Endothelial cell of umbilical vein (primary cell): Measurements from ENCODE around the gene RBBP4. TPM values are rescaled to one million over a fixed set of nuclear protein-coding genes. Genes with fewer than 3 reads are reported as not detected.
A peak's percentile ranks its signal among the peaks of the same experiment; 100 is the strongest.

ENCODE experiments used
- BruUV-seq: library from RNA; stranded (reverse); fragments of 400-500 nt; replicated peaks from 2 replicates; lab custom pipeline; 2021; lab: Mats Ljungman, UMichigan
- CTCF ChIA-PET: fragments of 300-600, 350-600 bp; sonication (Branson Sonifier 250); formaldehyde crosslinking; loops from one replicate; lab custom pipeline; 2021; ENCODE audit warnings: antibody characterized with exemption, inconsistent platforms; lab: Charles Lee
- POLR2A ChIA-PET: fragments of 300-600, 350-600 bp; sonication (Branson Sonifier 250); formaldehyde crosslinking; loops from one replicate; lab custom pipeline; 2021; ENCODE audit warnings: antibody characterized with exemption, inconsistent platforms; lab: Charles Lee
- DNase-seq: peaks from one replicate; pipeline ENCODE4 v3.0.0-alpha.2; 2011; ENCODE audit warnings: low read depth, low spot score
- FAIRE-seq: peaks from 2 replicates; lab custom pipeline; 2011; peaks lifted over from hg19 to GRCh38; lab: Jason Lieb, UNC
- H2AFZ ChIP-seq: 2 replicates; pipeline ENCODE4 v1.6.0; 2012; ENCODE audit warnings: low read depth, low read length, control low read depth, inconsistent platforms
- H3K27ac ChIP-seq: 2 replicates; pipeline ENCODE4 v1.5.1; 2011; ENCODE audit warnings: low read depth, mild to moderate bottlenecking, control low read depth, low read length, moderate library complexity; ENCODE audit not compliant: insufficient read depth
- H3K27me3 ChIP-seq, 2 experiments: 2 replicates each; pipeline versions ENCODE4 v1.6.0 to v1.6.1; 2011; ENCODE audit warnings: low read length in 2 of 2, mixed read lengths in 1 of 2; ENCODE audit not compliant: control insufficient read depth in 2 of 2, insufficient read depth in 2 of 2
- H3K36me3 ChIP-seq, 2 experiments: 2 replicates in 1 of 2; 3 replicates in 1 of 2; pipeline ENCODE4 v1.5.1; 2011; ENCODE audit warnings: low read length in 2 of 2, mild to moderate bottlenecking in 1 of 2, moderate library complexity in 1 of 2; ENCODE audit not compliant: control insufficient read depth in 2 of 2, insufficient read depth in 2 of 2; ENCODE audit errors: extremely low read depth in 1 of 2
- H3K4me1 ChIP-seq: 3 replicates; pipeline ENCODE4 v1.5.1; 2011; ENCODE audit warnings: mild to moderate bottlenecking, low read length; ENCODE audit not compliant: control insufficient read depth, insufficient read depth; ENCODE audit errors: extremely low read depth
- H3K4me2 ChIP-seq: 2 replicates; pipeline ENCODE4 v1.6.1; 2011; ENCODE audit warnings: low read length, control low read depth, mixed read lengths; ENCODE audit not compliant: insufficient read depth
- H3K4me3 ChIP-seq, 3 experiments: fragments of 200-600 bp in 1 of 3; sonication (generic), shearing (Covaris generic) in 1 of 3; replicated peaks in 1 of 3; 2 replicates each; pipeline ENCODE4 v1.5.1; 2011 to 2016; ENCODE audit warnings: control low read depth in 3 of 3, low read length in 3 of 3, mild to moderate bottlenecking in 2 of 3, inconsistent platforms in 1 of 3, low read depth in 1 of 3, moderate library complexity in 1 of 3; ENCODE audit not compliant: insufficient read depth in 1 of 3
- H3K79me2 ChIP-seq: 2 replicates; pipeline ENCODE4 v1.6.0; 2012; ENCODE audit warnings: low read length, inconsistent platforms; ENCODE audit not compliant: control insufficient read depth, insufficient read depth
- H3K9ac ChIP-seq: replicated peaks from 2 replicates; pipeline ENCODE3; 2011; ENCODE audit warnings: low read length, control low read depth; ENCODE audit not compliant: insufficient read depth; ENCODE audit errors: extremely low read depth
- H3K9me1 ChIP-seq: replicated peaks from 3 replicates; pipeline ENCODE4 v1.6.0; 2011; ENCODE audit warnings: mild to moderate bottlenecking, low read length; ENCODE audit not compliant: control insufficient read depth, insufficient read depth; ENCODE audit errors: extremely low read depth
- H3K9me3 ChIP-seq: replicated peaks from 2 replicates; pipeline ENCODE4 v1.5.1; 2012; ENCODE audit warnings: low read length, inconsistent platforms; ENCODE audit not compliant: control insufficient read depth, insufficient read depth
- H4K20me1 ChIP-seq: replicated peaks from 2 replicates; pipeline ENCODE3; 2011; ENCODE audit warnings: mild to moderate bottlenecking, low read length; ENCODE audit not compliant: control insufficient read depth, insufficient read depth; ENCODE audit errors: extremely low read depth
- EZH2 ChIP-seq: IDR thresholded peaks from 2 replicates; pipeline ENCODE4 v1.6.1; 2012; ENCODE audit warnings: borderline replicate concordance, low read depth, mild to moderate bottlenecking, moderate library complexity, low read length, inconsistent platforms; ENCODE audit not compliant: severe bottlenecking
- FOS ChIP-seq: IDR thresholded peaks from 2 replicates; pipeline ENCODE4 v1.6.1; 2011; ENCODE audit warnings: mild to moderate bottlenecking, low read length, moderate library complexity, borderline replicate concordance; ENCODE audit not compliant: insufficient read depth
- GATA2 ChIP-seq: IDR thresholded peaks from 2 replicates; pipeline ENCODE4 v1.7.0; 2011; ENCODE audit warnings: low read depth, mild to moderate bottlenecking, moderate library complexity, mixed read lengths, low read length; ENCODE audit not compliant: insufficient read length, insufficient read depth
- JUN ChIP-seq: IDR thresholded peaks from 2 replicates; pipeline ENCODE4 v1.6.1; 2011; ENCODE audit warnings: borderline replicate concordance, low read depth; ENCODE audit not compliant: insufficient read length, insufficient read depth
- MYC ChIP-seq: IDR thresholded peaks from one replicate; pipeline ENCODE4 v1.6.1; 2011; ENCODE audit warnings: mild to moderate bottlenecking, low read depth, low read length
- POLR2A ChIP-seq: IDR thresholded peaks from 2 replicates; pipeline ENCODE4 v1.6.1; 2012; ENCODE audit warnings: low read depth, mild to moderate bottlenecking, control low read depth, low read length
- POLR2AphosphoS5 ChIP-seq: IDR thresholded peaks from 2 replicates; pipeline ENCODE4 v1.6.1; 2012; ENCODE audit warnings: low read depth, mild to moderate bottlenecking, control low read depth, low read length, moderate library complexity; ENCODE audit not compliant: insufficient read depth
- dilution Hi-C: fragments of 300-500 bp; cut with MboI; formaldehyde crosslinking; loops from one replicate; pipeline ENCODE4 v1.15.0; 2019; ENCODE audit warnings: low sequenced_read_pairs; ENCODE audit not compliant: extremely low pct_ligation_motif_present
- intact Hi-C: fragments of 100-400 bp; cut with micrococcal nuclease; formaldehyde crosslinking; loops from one replicate; pipeline ENCODE4 v1.10.0; 2022
- polyA plus RNA-seq, 4 experiments: library from polyadenylated mRNA; depleted of rRNA in 3 of 4; stranded (reverse) in 3 of 4; unstranded in 1 of 4; fragments of >200 nt; gene quantifications; 2 replicates each; pipeline versions ENCODE4 v1.2.1 to v1.2.3, GENCODE V29; 2011 to 2012; ENCODE audit warnings: missing spikeins in 1 of 4
- total RNA-seq: library from RNA; stranded (reverse); gene quantifications from 2 replicates; pipeline ENCODE4 v1.2.3, GENCODE V29; 2021
- TF ChIP-seq, protein P1 (sequence below), 2 donors: IDR thresholded peaks; 1 replicate in 1 of 2; 2 replicates in 1 of 2; pipeline ENCODE4 v1.5.1; 2011; ENCODE audit warnings: low read length in 2 of 2, mild to moderate bottlenecking in 2 of 2, moderate library complexity in 2 of 2, control low read depth in 1 of 2, inconsistent platforms in 1 of 2, low read depth in 1 of 2; ENCODE audit not compliant: insufficient read depth in 1 of 2; ENCODE audit errors: extremely low read depth in 1 of 2
- TF ChIP-seq, protein P2 (sequence below): IDR thresholded peaks from 2 replicates; pipeline ENCODE4 v1.6.1; 2011; ENCODE audit not compliant: insufficient read depth, insufficient read length

The RBBP4 gene
- total and polyA plus RNA-seq, 2 donors (not counting 3 experiments of a cell fraction or from before 2014, with no cell fraction given) = 84.9 to 241 TPM

DNA sequence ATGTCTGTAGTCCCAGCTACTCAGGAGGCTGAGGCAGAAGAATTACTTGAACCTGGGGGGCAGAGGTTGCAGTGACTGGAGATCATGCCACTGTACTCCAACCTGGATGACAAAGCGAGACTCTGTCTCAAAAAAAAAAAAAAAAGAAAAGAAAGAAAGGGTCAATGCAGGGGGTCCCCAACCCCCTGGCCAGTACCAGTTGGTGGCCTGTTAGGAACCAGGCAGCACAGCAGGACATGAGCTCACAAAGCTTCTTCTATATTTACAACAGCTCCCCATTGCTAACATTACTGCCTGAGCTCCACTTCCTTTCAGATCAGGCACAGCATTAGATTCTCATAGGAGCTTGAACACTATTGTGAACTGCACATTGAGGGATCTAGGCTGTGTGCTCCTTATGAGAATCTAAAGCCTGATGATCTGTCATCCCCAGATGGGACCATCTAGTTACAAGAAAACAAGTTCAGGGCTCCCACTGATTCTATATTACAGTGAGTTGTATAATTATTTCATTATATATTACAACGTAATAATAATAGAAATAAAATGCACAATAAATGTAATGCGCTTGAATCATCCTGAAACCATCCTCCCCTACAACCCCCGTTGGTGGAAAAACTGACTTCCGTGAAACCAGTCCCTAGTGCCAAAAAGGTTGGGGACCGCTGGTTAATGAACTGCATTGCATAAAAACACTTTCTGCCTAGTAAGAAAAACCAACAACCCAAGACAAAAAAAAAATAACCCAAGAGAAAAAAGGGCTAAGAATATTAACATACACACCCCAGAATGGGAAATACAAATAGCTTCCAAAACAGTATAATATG, 3.5 kb upstream of the RBBP4 start:
- H3K9ac ChIP-seq = no peak overlapping the region
- H3K9me1 ChIP-seq = no peaks in the 10 kb centered on the region
- no peak overlapping the region for H2AFZ ChIP-seq
- H3K79me2 ChIP-seq = peaks cover 49% of the 10 kb centered on the region
- no peak for TF ChIP-seq MYC
- TF ChIP-seq FOS = no peak
- dilution Hi-C loops (no loop called here), intact Hi-C loops (no loop called here)
- DNase-seq = no peak
- H3K27ac ChIP-seq = no peak overlapping the region
- POLR2A ChIA-PET = interaction anchor here (0.6 kb wide), 1 partner anchor 140 kb away, joined by 4 read pairs; no protein-coding TSS in a partner anchor
- no peak for FAIRE-seq
- no peak overlapping the region for H3K4me2 ChIP-seq
- H3K9me3 ChIP-seq = no peaks in the 10 kb centered on the region
- H3K36me3 ChIP-seq = no peaks in the 10 kb centered on the region
- BruUV-seq = no TSS peak
- no peak overlapping the region for H3K4me3 ChIP-seq
- no peaks in the 10 kb centered on the region for H4K20me1 ChIP-seq
- CTCF ChIA-PET = no interaction called here
- no peaks in the 10 kb centered on the region for H3K27me3 ChIP-seq
- peaks cover 6% of the 10 kb centered on the region for H3K4me1 ChIP-seq

DNA sequence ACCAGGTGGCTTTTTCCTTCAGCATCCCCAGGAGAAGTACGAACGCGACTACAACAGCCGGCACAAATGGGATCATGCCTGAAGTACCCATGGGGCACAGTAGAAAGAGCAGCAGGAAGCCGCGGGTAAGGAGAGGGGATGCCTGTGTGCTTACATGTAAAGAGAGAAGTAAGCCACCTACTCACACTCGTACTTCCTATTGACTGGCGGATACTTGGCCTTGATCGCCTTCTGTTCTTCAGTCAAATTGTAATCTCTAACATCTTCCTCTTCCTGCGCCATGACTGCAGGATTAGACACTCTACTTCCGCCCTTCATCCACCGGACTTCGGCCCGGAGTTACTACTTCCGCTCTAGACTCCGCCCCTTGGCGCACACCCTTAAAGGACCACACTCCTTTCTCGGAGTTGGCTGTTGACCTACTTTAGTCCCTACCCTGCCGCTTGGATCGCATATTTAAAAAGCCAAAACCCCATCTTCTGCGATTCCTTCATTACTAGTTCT, 708 bp upstream of the RBBP4 start, which contains the start of gene ZBTB8OS:
TSS of gene ZBTB8OS (minus strand) at position 303 of the 504 bp plus-strand sequence. CDS start at position 282, 21 bp downstream.
- Histone ChIP-seq H3K4me2 (peak within 1 kb of the TSS; percentile 87), H2AFZ (peak within 1 kb of the TSS; percentile 73), H3K27me3 (no peaks in the 10 kb centered on the region), H3K27ac (peak within 1 kb of the TSS; percentile 95), H3K4me1 (peaks cover 18% of the 10 kb centered on the region), H4K20me1 (no peaks in the 10 kb centered on the region), H3K36me3 (peaks cover 5 to 8% of the 10 kb centered on the region in 2 experiments), H3K9me3 (no peaks in the 10 kb centered on the region), H3K9me1 (no peaks in the 10 kb centered on the region), H3K9ac (peak within 1 kb of the TSS; percentile 96), H3K4me3 (peak within 1 kb of the TSS; percentile 65 to 90 (median 68)), H3K79me2 (peaks cover 62% of the 10 kb centered on the region)
- dilution Hi-C loops (no loop called here), intact Hi-C loops (loop anchor here (2.0 kb wide), 3 partner anchors 37 to 123 kb away; partner anchors contain the start of gene ZBTB8A)
- DNase-seq (peak; percentile 95), FAIRE-seq (peak; percentile 94)
- BruUV-seq = no TSS peak
- ChIA-PET CTCF (interaction anchor here (1.1 to 1.5 kb wide), 2 partner anchors 10 to 130 kb away, joined by 3 to 12 read pairs; no protein-coding TSS in a partner anchor), POLR2A (interaction anchor here (0.8 kb wide), 2 partner anchors 18 to 314 kb away, joined by 3 read pairs; partner anchors contain the start of gene MARCKSL1)
- TF ChIP-seq, protein P1, sequence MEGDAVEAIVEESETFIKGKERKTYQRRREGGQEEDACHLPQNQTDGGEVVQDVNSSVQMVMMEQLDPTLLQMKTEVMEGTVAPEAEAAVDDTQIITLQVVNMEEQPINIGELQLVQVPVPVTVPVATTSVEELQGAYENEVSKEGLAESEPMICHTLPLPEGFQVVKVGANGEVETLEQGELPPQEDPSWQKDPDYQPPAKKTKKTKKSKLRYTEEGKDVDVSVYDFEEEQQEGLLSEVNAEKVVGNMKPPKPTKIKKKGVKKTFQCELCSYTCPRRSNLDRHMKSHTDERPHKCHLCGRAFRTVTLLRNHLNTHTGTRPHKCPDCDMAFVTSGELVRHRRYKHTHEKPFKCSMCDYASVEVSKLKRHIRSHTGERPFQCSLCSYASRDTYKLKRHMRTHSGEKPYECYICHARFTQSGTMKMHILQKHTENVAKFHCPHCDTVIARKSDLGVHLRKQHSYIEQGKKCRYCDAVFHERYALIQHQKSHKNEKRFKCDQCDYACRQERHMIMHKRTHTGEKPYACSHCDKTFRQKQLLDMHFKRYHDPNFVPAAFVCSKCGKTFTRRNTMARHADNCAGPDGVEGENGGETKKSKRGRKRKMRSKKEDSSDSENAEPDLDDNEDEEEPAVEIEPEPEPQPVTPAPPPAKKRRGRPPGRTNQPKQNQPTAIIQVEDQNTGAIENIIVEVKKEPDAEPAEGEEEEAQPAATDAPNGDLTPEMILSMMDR (IDR thresholded peaks at IDR 0.05; ENCODE audit: extremely low read depth in 1 of 2, insufficient read depth in 1 of 2, low read depth in 1 of 2, low read length in 2 of 2) = no peak
- TF ChIP-seq FOS = no peak
- no peak for TF ChIP-seq MYC
- TF ChIP-seq, protein P2, sequence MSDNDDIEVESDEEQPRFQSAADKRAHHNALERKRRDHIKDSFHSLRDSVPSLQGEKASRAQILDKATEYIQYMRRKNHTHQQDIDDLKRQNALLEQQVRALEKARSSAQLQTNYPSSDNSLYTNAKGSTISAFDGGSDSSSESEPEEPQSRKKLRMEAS = no peak
- TF ChIP-seq POLR2AphosphoS5 = peak; percentile 70
- TF ChIP-seq GATA2 = peak; percentile 82
- TF ChIP-seq JUN = no peak
- no peak for TF ChIP-seq EZH2
- TF ChIP-seq POLR2A = peak; percentile 97
